NCI-H82 treated with DMSO at 0.1 percent for 48 hours (cell line): ENCODE measurements around the gene TXNDC8.
"Not testable (repeated sequence)": the region's sequence is repeated elsewhere in the genome, so short reads cannot be mapped to it uniquely, and the experiment has no call there.

Source experiments
- DNase-seq: peaks from one replicate; lab custom pipeline; 2025; ENCODE audit not compliant: unreplicated experiment; lab: John Stamatoyannopoulos, UW

TXNDC8 gene

DNA sequence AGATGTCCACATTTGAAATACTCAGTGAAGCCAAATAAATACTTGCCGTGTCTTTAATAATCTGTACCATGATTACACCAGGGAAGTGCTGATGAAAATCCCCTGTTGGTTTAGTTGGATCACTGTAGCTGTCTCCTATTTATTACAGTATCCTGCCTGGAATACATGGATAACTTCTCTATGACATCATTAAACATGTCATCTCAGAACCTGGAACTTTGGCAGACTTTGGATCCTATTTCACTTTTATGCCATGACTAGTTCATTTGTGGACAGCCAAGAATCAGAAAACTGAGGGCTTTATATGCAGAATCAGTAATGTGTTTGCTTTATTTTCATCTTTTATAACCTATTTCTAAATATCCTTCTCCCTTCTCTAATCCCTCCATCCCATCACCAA is at the start of gene TXNDC8:
Gene TXNDC8, minus strand, starts transcription at position 137 of the 400 bp plus-strand sequence.
- no peak for DNase-seq

DNA sequence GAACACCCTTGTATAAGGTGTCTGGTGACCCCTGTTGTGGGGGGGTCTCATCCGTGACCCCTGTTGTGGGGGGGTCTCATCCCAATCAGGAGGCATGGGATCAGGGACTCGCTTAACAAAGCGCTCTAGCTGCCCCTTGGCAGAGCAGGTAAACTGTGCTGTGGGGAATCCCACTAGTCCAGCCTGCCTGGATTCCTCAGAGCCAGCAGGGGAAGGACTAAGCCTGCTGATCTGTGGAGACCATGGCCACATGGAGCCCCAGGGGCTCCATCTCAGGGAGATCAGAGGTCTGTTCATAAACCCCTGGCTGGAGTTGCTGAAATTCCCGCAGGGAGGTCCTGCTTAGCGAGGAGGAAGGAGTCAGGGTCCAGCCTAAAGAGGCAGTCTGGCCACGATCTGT is 45.8 kb upstream of the TXNDC8 start:
- DNase-seq, result no peak

DNA sequence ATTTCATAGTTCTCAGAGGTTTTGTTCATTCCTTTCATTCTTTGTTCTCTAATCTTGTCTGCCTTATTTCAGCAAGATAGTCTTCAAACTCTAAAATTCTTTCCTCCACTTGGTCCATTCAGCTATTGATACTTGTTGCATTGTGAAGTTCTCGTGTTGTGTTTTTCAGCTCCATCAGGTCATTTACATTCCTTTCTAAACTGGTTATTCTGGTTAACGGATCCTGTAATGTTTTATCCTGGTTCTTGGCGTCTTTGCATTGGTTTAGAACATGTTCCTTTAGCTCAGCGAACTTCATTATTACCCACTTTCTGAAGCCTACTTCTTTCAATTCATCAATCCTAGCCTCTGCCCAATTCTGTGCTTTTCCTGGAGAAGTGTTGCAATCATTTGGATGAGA is 45.1 kb upstream of the TXNDC8 start:
- no peak for DNase-seq

DNA sequence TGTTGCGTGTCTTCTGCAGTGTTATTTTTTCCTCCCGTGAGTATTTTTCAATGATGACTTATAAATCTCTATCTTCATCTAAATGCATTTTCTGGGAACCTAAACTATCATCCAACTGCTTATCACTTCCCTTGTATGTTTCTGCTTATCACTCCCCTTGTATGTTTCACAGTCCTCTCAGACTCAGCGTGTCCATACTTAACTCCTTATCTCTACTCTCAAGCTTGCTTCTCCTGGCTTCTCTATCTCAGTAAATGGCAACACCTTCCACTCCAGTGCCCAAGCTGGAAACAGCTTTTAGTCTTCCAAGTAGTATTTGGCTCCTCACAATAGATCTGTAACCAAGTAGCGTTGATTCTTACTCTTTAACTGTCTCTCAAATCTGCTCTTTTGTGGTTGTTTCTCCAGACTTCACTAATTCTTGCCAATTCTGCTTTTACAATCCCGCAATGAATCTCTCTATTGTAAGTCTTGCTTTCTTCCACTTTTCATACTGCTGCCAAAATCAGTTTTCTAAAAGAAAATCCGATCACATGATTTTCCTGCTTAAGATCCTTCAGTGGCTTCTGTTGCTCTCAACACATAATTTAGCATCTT is 33.8 kb upstream of the TXNDC8 start:
- no peak for DNase-seq

DNA sequence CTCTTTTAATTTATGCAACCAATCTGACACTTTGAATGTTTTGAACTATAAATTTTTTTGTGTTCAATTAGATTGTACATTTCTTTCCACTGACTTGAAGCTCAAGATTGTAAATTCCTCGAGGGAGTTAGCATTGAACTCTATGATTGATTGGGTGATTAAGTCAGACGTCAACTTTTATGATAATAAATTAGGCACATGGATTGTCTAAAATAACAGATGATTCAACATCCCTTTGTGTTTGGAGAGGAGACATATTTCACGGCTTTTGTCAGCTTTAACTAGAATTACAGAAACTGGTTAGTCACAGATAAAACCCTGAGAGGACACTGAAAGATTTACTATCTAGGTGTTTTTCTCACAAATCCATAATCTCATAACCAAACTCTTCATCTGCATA is 32.7 kb upstream of the TXNDC8 start:
- DNase-seq, result no peak

DNA sequence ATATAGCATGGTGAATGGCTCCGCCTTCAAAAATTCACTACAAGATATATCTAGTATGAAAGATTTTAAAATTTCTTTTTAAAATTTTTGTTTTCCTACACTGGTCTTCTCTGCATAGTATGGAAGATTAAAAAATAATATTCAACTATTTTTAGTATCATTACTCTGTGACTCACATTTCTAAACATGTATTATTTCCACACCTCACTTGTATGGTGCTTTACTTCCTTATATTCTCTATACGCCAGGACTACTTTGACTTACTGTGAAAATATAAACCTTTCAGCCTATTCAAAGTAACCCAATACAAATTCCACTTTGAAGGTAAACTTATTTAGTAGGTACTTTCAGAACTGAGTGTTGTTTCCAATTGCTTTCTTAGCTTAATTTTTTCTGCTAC is 26.8 kb upstream of the TXNDC8 start:
- no peak for DNase-seq

DNA sequence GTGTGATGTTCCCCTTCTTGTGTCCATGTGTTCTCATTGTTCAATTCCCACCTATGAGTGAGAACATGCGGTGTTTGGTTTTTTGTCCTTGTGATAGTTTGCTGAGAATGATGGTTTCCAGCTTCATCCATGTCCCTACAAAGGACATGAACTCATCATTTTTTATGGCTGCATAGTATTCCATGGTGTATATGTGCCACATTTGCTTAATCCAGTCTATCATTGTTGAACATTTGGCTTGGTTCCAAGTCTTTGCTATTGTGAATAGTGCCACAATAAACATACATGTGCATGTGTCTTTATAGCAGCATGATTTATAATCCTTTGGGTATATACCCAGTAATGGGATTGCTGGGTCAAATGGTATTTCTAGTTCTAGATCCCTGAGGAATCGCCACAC is 21.3 kb upstream of the TXNDC8 start:
- DNase-seq, result not testable (repeated sequence)

DNA sequence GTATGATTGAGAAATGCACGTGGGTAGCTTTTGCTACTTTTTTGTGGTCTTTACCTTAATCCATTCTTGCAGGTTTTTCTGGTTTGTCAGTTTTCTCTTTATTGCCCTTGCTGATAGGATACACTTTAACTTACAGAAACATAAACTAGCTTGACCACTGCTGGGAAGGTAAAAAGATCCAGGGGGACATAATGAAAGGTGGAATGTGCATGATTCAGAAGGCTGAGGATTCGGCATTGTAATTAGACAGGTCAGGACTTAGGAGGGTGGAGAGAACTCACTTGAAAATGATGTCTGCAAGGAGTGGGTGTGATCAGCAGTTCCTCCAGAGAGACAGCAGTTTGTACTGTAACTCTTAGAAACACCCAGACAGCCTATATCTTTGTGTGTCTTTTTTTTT is 19.8 kb upstream of the TXNDC8 start:
- DNase-seq, result no peak

DNA sequence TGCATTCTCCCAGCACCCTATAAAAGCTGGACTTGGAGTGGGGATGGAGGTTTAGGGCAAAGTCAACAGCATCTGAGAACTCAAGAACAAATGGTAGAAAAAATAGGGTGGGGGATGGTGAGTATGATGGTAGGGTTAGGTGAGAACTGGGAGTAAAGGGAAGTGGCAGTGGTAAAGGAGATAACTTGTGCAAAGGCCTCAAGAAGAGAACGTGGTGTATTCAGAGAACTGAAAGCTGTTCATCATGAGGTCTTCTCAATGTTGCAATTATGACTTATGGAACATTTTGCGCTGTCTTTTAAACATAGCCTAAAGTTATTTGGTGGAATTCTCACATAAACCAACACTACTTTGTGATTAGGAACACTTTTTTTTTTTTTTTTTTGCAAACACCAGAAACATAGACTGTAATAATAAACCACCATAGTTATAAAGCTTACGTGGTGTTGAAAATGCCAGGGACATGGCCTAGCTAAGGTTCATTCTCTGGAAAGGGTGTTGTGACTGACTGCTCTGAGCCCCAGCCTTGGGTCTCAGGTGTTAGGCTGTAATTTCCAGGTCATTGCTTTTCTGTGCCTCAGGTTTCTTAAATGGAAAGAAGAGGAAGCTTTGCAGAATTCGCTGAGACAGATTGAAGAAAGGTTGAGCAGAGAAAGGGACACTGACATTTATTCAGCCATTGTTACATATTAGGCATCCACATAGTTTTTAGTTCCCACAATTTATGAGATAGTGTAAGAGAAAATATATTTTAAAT is 19.2 kb upstream of the TXNDC8 start:
- no peak for DNase-seq

DNA sequence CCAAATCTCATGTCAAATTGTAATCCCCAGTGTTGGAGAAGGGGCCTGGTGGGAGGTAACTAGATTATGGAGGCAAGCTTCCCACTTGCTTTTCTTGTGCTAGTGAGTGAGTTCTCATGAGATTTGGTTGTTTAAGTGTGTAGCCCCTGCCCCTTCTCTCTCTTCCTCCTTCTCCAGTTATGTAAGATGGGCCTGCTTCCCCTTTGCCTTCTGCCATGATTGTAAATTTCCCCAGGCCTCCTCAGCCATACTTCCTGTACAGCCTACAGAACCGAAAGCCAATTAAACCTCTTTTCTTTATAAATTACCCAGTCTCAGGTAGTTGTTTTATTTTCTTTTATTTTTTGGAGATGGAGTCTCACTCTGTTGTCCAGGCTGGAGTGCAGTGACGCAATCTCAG is 18.2 kb upstream of the TXNDC8 start:
- DNase-seq, result no peak

DNA sequence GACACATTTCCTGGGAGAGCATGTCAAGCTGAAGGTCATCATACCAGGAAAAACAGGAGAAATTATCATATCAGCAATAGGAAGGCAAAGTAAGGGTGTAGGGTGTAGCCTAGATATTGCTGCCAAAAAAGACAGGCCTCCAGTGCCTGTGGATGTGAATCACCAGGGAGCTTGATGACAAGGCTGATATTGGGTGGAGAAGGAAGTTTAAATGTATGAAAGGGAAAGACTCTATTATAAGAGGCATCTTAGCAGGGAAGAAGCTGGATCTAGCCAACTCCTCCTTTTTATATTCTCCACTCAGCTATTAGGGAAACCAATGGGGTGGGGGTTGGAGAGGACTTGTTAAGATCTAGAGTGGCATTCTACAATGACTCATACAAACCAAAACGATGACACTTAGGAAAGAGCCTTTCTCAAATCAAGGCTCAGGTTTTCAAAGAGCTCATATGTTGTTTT is 13.4 kb upstream of the TXNDC8 start:
- no peak for DNase-seq

DNA sequence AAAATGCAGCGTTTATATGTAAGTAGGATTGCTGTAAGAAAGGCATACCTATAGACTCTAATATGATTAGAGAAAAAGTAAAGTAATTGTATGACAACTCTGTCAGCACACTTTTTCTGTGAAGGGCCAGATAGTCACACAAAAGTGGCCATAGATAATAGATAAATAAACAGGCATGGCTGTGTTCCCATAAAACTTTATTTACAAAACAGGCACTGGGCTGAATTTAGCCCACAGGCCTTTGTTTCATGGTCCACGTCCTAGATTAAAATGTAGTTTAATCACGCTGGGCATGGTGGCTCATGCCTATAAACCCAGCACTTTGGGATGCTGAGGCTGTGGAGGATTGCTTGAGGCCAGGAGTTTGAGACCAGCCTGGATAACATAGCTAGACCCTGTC is 8.7 kb upstream of the TXNDC8 start:
- DNase-seq, result no peak

DNA sequence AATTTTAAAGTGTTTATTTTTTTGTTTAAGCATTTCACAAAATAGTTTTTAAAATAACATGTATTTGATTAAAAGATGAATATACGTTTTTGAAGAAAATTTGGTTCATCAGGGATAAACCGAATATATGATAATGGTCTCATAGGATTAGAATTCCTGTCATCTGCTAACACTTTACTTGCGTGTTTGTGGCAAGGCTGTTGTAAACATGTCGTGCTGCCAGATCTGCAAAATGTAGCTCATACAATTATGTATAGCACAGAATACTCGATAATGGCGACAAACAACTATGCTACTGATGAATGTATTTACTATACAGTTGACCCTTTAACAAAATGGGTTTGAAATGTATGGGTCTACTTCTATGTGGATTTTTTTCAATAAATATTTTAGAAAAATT is 7.2 kb upstream of the TXNDC8 start:
- DNase-seq, result no peak

DNA sequence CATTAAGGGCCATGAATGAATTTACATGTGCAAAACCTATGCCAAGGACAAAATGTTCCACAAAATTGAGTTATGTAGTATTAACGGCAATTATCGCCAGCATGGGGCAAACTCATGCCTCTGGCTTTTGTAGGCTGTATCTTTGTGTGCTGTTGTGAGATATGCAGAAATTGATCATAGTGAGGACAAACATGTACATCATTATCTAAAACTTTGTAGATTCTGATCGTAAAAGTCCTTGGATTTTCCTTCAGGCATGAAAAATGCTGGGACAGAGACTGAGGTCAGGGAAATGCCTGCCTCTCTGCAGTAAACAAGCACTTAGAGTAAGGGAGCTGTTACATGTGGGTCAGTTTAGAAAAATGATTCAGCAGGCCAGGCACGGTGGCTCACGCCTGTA is 5.9 kb upstream of the TXNDC8 start:
- no peak for DNase-seq

DNA sequence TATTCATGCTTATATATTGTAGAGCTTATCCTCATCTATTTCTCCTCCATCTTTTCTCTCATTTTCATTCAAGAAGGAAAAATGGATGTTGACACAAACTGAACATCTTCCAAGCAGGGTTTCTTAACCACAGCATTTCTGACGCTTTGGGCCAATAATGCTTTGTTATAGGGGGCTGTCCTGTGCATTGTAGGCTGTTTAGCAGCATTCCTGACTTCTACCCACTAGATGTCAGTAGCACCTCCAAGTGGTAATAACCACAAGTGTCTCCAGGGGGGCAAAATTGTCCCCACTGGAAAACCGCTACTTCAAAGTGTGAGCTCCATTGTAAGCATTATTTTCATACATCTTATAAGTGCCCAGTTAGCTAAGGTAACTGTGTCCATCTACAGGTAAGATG is 2.6 kb upstream of the TXNDC8 start:
- DNase-seq, result no peak

DNA sequence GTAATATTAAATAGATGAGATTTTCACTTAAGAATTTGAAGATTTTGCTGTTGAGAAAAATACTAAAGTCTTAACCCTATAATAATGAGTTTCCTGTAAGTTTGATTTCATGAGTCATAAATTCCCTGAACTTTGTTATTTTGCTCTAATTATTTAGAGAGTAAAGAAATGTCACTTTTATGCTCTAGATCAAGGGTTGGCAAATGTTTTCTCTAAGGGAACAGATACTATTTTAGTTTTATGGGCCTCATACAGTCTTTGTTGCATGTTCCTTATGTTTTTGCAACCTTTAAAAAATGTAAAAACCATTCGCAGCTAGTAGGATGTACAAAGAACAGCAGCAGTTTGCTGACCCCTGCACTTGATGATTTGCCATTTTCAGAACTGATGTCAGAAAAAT is 480 bp upstream of the TXNDC8 start:
- DNase-seq, result no peak

DNA sequence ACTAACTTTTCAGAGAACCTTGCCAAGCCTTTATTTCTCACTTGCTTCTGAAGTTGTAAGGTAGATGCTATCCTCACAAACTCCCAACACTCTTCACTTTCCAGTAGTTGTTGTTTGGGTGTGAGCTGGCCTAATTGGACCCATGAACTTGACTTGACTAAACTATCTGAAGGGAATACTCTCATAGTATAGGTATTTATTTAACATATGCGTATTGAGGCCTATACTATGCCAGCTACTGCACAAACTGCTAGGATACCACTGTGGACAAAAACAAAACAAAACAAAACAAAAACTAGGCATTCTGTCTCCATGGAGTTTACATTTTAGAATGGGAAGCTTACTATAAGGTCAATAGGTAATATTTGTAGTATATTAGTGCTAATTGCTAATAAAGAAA is 1.3 kb downstream of the TXNDC8 start:
- no peak for DNase-seq

DNA sequence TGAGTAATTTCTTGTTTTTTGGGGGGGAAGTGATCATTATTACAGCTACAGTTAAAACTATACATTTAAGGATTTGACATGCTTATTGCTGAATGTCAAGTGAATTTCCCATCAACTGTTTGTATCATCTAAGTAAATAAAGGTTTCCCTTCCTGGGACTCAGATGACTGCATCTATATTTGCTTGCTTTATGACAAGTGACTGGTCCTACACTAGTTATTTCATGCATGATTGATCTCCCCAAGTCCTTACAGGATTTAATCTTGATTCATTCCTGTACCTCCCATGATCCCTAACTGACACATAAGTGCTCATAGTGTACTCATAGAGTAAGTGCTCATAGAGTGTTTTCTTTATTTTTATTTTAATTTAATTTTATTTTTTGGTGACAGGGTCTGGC is 2.8 kb downstream of the TXNDC8 start:
- no peak for DNase-seq

DNA sequence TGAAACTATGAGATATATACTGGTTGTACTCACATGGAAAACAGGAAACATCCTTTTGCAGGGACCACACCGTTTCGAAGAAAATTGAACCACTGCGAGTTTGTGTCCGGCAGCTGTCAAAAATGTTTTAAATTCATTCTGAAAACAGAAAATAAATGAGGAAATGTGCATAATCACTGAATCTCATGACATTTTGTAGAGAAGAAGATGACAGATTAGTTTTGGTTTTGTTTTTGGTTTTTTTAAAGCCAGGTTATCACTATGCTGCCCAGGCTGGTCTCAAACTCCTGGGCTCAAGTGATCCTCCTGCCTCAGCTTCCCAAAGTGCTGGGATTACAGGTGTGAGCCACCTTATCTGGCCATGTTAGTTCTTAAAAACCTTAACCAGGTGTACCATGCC is 3.5 kb downstream of the TXNDC8 start:
- DNase-seq, result no peak

DNA sequence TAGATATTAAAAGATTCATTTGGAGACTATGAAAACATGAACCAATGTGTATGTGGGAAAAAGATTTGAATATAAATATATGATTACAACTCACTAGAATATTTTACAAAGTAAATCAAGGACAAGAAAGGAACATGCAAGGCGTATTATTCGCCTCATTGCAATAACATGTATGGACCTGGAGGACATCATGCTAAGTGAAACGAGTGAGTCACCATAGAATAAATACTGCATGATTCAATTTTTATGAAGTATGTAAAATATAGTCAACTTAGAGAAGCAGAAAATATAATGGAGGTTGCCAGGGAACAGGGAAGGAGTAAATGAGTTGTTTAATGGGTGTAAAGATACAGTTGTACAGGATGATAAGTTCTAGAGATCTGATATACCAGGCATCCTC is 4.9 kb downstream of the TXNDC8 start:
- no peak for DNase-seq

DNA sequence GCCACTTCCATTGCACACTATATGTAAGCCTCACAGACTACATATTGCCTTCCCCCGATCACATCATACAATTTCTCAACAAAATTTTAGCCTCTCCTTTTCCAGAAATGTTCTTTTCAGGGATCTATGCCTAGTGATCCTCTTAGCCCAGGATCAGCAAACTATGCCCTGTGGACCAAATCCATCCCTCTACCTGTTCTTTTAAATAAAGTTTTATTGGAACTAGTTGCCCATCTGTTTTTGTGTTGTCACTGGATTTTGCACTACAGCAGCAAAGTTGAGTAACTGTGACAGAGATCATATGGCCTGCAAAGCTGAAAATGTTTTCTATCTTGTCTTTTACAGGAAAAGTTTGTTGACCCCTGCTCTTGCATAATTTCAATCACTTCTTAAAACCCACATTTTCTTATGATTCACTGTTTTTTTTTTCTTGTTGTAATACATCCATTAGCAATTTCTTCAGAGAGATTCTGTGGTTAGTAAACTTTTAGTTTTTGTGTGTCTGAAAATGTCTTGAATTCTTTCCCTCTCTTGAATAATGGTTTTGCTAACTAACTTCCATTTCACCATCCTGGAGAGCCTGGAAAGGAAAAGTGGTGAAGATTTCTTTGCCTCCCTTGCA is 7.1 kb downstream of the TXNDC8 start:
- DNase-seq, result no peak

DNA sequence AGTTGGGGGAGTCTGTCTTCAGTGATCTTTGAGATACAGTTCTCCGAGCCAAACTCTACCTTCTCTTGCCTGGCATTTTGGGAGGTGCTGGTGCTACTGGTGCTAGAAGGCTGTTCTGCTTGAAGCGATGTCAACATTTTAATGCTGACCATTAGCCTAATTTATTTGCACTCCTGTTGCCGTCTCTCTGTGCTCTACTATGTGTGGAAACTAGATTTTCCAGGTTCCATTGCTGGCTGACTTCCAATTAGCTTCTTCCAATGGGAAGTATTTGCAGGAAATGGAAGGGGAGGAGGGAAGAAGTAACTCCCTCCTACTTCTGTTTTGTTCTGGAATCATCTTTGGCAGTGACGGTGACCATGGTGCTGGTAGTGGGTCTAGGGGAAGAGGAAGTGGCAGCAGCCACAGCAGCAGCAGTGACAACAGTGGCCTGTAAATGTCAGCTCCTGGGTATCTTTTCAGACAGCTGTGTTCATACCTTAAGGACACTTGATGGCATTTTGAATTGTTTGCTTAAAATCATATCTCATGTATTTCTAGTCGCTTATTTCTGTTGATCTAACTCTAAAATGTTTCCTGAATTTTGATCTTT is 7.9 kb downstream of the TXNDC8 start:
- no peak for DNase-seq
